ENCODE results near the gene FAM13C. TPM values are rescaled to one million over a fixed set of nuclear protein-coding genes. Genes with fewer than 3 reads are reported as not detected.
A peak's percentile ranks its signal among the peaks of the same experiment; 100 is the strongest.
"Not testable (repeated sequence)": the region's sequence is repeated elsewhere in the genome, so short reads cannot be mapped to it uniquely, and the experiment has no call there.

FAM13C gene
- total RNA-seq (10 to 100 TPM in 8 of 9 donors, 1 to 10 TPM in 1; 8.9 to 92.8 (median 37.7) TPM), polyA plus RNA-seq (10 to 100 TPM; 11.5 to 21.4 (median 13.8) TPM)
- long read RNA-seq, donor 1, partial matches to known transcripts, result 0 of 1 reads
- long read RNA-seq, donor 1, other reads (novel, unspliced or antisense), result 0 of 1 reads
- long read RNA-seq, donor 2, result 0 reads
- long read RNA-seq, donor 3, result 0 reads
- long read RNA-seq, donor 4, partial matches to known transcripts, result 23 of 31 reads
- long read RNA-seq, donor 4, other reads (novel, unspliced or antisense), result 5 of 31 reads
- long read RNA-seq, donor 5, transcript FAM13C-214 (12 exons, 3,033 nt), result minor isoform, 5 of 61 reads
- long read RNA-seq, donor 5, transcript FAM13C-217 (14 exons, 3,333 nt), result major isoform, 14 of 61 reads
- long read RNA-seq, donor 5, partial matches to known transcripts, result 6 of 61 reads
- long read RNA-seq, donor 5, other reads (novel, unspliced or antisense), result 32 of 61 reads
- long read RNA-seq, donor 6, partial matches to known transcripts, result 14 of 23 reads
- long read RNA-seq, donor 6, other reads (novel, unspliced or antisense), result 5 of 23 reads
- long read RNA-seq, donor 7, partial matches to known transcripts, result 0 of 4 reads
- long read RNA-seq, donor 7, other reads (novel, unspliced or antisense), result 0 of 4 reads
- long read RNA-seq, donor 8, partial matches to known transcripts, result 0 of 1 reads
- long read RNA-seq, donor 8, other reads (novel, unspliced or antisense), result 0 of 1 reads
- long read RNA-seq, donor 9, partial matches to known transcripts, result 0 of 2 reads
- long read RNA-seq, donor 9, other reads (novel, unspliced or antisense), result 0 of 2 reads
- long read RNA-seq, donor 10, result 0 reads

- 0 to 2% (median 1%) methylated on average over 10 to 41 of the region's 41 CpGs for WGBS, 4 donors
- peak within 1 kb of the TSS; percentile 15 to 81 (median 38) for H3K4me3 ChIP-seq
- TF ChIP-seq POLR2A (IDR thresholded peaks at IDR 0.05), result peak in 1 of 2 donors; percentile 71
- peak in 1 of 6 experiments; percentile 28 for TF ChIP-seq CTCF (IDR thresholded peaks at IDR 0.05)
- no peaks in the 10 kb centered on the region for H3K27me3 ChIP-seq
- no peaks in the 10 kb centered on the region for H3K36me3 ChIP-seq (replicated peaks in 1 of 2)
- intact Hi-C loops (cut with DNase I), result no loop called here
- H3K4me1 ChIP-seq (replicated peaks in 1 of 2), result peaks cover 13 to 43% of the 10 kb centered on the region in 2 donors
- peak; percentile 73 to 91 (median 76) for DNase-seq
- H3K9me3 ChIP-seq (replicated peaks in 1 of 3), result no peaks in the 10 kb centered on the region
- H3K27ac ChIP-seq, result peak within 1 kb of the TSS; percentile 37 to 90 (median 82)
Measured at GRCh38 chr10:59362144-59362958, at the start of gene FAM13C. FAM13C (minus strand) TSS chr10:59362549; CDS start chr10:59362460, 89 bp downstream.

- Histone ChIP-seq H3K36me3 (replicated peaks in 1 of 2) (no peaks in the 10 kb centered on the region), H3K9me3 (replicated peaks in 1 of 3) (no peaks in the 10 kb centered on the region), H3K4me1 (replicated peaks in 1 of 2) (no peaks in the 10 kb centered on the region), H3K27ac (no peak overlapping the region), H3K4me3 (no peak overlapping the region), H3K27me3 (no peaks in the 10 kb centered on the region)
- TF ChIP-seq POLR2A (IDR thresholded peaks at IDR 0.05) (no peak), CTCF (IDR thresholded peaks at IDR 0.05) (no peak)
- intact Hi-C loops (cut with DNase I), result no loop called here
- DNase-seq, result no peak
- WGBS, 4 donors, result 80 to 87% (median 85%) methylated on average over 3 of the region's 3 CpGs
Measured at GRCh38 chr10:59405235-59405634, 42.9 kb upstream of the FAM13C start.

DNA sequence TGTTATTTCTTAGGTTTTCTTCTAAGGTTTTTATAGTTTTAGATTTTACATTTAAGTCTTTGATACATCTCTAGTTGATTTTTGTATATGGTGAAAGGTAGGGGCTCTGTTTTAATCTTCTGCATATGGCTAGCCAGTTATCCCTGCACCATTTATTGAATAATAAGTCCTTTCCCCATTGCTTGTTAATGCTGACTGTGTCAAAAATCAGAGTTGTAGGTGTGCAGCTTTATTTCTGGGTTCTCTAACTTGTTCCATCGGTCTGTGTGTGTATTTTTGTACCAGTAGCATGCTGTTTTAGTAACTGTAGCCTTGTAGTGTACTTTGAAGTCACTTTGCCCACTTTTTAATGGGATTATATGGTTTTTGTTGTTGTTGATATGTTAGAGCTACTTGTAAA, 37.9 kb upstream of the FAM13C start:
- H3K4me3 ChIP-seq, result no peak overlapping the region
- no peak overlapping the region for H3K27ac ChIP-seq
- intact Hi-C loops (cut with DNase I), result no loop called here
- H3K36me3 ChIP-seq (replicated peaks in 1 of 2), result no peaks in the 10 kb centered on the region
- DNase-seq, result no peak
- no peak for TF ChIP-seq CTCF (IDR thresholded peaks at IDR 0.05)
- TF ChIP-seq POLR2A (IDR thresholded peaks at IDR 0.05), result no peak
- no peaks in the 10 kb centered on the region for H3K9me3 ChIP-seq (replicated peaks in 1 of 3)
- 54 to 73% (median 66%) methylated on average over 1 of the region's 1 CpG for WGBS, 4 donors
- H3K4me1 ChIP-seq (replicated peaks in 1 of 2), result no peaks in the 10 kb centered on the region
- H3K27me3 ChIP-seq, result no peaks in the 10 kb centered on the region

DNA sequence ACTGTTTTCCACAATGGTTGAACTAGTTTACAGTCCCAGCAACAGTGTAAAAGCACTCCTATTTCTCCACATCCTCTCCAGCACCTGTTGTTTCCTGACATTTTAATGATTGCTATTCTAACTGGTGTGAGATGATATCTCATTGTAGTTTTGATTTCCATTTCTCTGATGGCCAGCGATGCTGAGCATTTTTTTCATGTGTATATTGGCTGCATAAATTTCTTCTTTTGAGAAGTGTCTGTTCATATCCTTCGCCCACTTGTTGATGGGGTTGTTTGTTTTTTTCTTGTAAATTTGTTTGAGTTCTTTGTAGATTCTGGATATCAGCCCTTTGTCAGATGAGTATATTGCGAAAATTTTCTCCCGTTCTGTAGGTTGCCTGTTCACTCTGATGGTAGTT, 37.0 kb upstream of the FAM13C start:
- 88 to 95% (median 95%) methylated on average over 4 of the region's 4 CpGs for WGBS, 4 donors
- H3K27me3 ChIP-seq; H3K4me3 ChIP-seq; H3K9me3 ChIP-seq (replicated peaks in 1 of 3); H3K27ac ChIP-seq; H3K4me1 ChIP-seq (replicated peaks in 1 of 2); DNase-seq; intact Hi-C loops (cut with DNase I); H3K36me3 ChIP-seq (replicated peaks in 1 of 2): not testable (repeated sequence)
